CD14-positive monocyte (primary cell): Measurements from ENCODE around the gene CROCC. TPM values are rescaled to one million over a fixed set of nuclear protein-coding genes. Genes with fewer than 3 reads are reported as not detected.
"Not testable (repeated sequence)": the region's sequence is repeated elsewhere in the genome, so short reads cannot be mapped to it uniquely, and the experiment has no call there.

Experiments used
- DNase-seq, 3 donors: peaks; one replicate each; pipeline ENCODE4 v3.0.0-alpha.2; 2011 to 2022
- H2AFZ ChIP-seq: 2 replicates; pipeline ENCODE4 v1.6.0; 2012; ENCODE audit warnings: mild to moderate bottlenecking, low read depth, low read length, inconsistent platforms; ENCODE audit not compliant: insufficient read depth, poor library complexity, severe bottlenecking
- H3K27ac ChIP-seq, 2 donors: 1 replicate in 1 of 2; 2 replicates in 1 of 2; pipeline ENCODE4 v1.5.1; 2012 to 2013; ENCODE audit warnings: low read length in 2 of 2, control low read depth in 1 of 2, inconsistent platforms in 1 of 2, low read depth in 1 of 2, mild to moderate bottlenecking in 1 of 2
- H3K27me3 ChIP-seq, 2 donors: one replicate each; pipeline versions ENCODE4 v1.6.0 to v1.6.1; 2011 to 2013; ENCODE audit warnings: low read length in 2 of 2; ENCODE audit not compliant: control insufficient read depth in 2 of 2, insufficient read depth in 2 of 2
- H3K36me3 ChIP-seq, 2 donors: replicated peaks in 1 of 2; 1 replicate in 1 of 2; 2 replicates in 1 of 2; pipeline versions ENCODE4 v1.5.1 to v1.6.1; 2012 to 2013; ENCODE audit warnings: low read length in 2 of 2, control low read depth in 1 of 2, inconsistent platforms in 1 of 2, mild to moderate bottlenecking in 1 of 2; ENCODE audit not compliant: insufficient read depth in 2 of 2, control insufficient read depth in 1 of 2
- H3K4me1 ChIP-seq, 2 donors: 1 replicate in 1 of 2; 2 replicates in 1 of 2; pipeline versions ENCODE4 v1.5.1 to v1.6.1; 2012 to 2013; ENCODE audit warnings: low read length in 2 of 2, control low read depth in 1 of 2, inconsistent platforms in 1 of 2, mild to moderate bottlenecking in 1 of 2, moderate library complexity in 1 of 2; ENCODE audit not compliant: insufficient read depth in 2 of 2, control insufficient read depth in 1 of 2
- H3K4me2 ChIP-seq: replicated peaks from 2 replicates; pipeline ENCODE3; 2012; ENCODE audit warnings: low read length, moderate library complexity, mild to moderate bottlenecking; ENCODE audit not compliant: poor library complexity, severe bottlenecking; ENCODE audit errors: extremely low read depth
- H3K4me3 ChIP-seq, 3 experiments: fragments of 200-600 bp in 1 of 3; sonication (generic) in 1 of 3; replicated peaks in 1 of 3; 1 replicate in 2 of 3; 2 replicates in 1 of 3; pipeline ENCODE4 v1.5.1; 2011 to 2013; ENCODE audit warnings: low read length in 3 of 3, mild to moderate bottlenecking in 3 of 3, control low read depth in 2 of 3, low read depth in 2 of 3, inconsistent platforms in 1 of 3, moderate library complexity in 1 of 3
- H3K79me2 ChIP-seq: 2 replicates; pipeline ENCODE4 v1.6.0; 2012; ENCODE audit warnings: mild to moderate bottlenecking, control low read depth, inconsistent platforms, low read length, moderate library complexity; ENCODE audit not compliant: insufficient read depth
- H3K9ac ChIP-seq: 2 replicates; pipeline ENCODE4 v1.6.0; 2017; ENCODE audit warnings: low read length, mild to moderate bottlenecking; ENCODE audit not compliant: insufficient read depth, poor library complexity, severe bottlenecking
- H3K9me3 ChIP-seq, 2 donors: replicated peaks in 1 of 2; 1 replicate in 1 of 2; 2 replicates in 1 of 2; pipeline versions ENCODE4 v1.5.1 to v1.6.1; 2012 to 2013; ENCODE audit warnings: low read length in 2 of 2, control low read depth in 1 of 2; ENCODE audit not compliant: control insufficient read depth in 1 of 2, insufficient read depth in 1 of 2
- H4K20me1 ChIP-seq: 2 replicates; pipeline ENCODE4 v1.6.0; 2012; ENCODE audit warnings: mild to moderate bottlenecking, low read length, control low read depth, moderate library complexity; ENCODE audit not compliant: insufficient read depth
- H3K27ac Mint-ChIP-seq, 7 donors: one replicate each; pipeline ENCODE4 v1.8.0; 2020; ENCODE audit warnings: mild to moderate bottlenecking in 7 of 7, mixed read lengths in 7 of 7, moderate library complexity in 6 of 7, inconsistent platforms in 2 of 7
- H3K27me3 Mint-ChIP-seq, 3 donors: one replicate each; pipeline ENCODE4 v1.8.0; 2021 to 2022; ENCODE audit warnings: low read depth in 3 of 3, mild to moderate bottlenecking in 3 of 3, mixed read lengths in 3 of 3, moderate library complexity in 3 of 3, inconsistent platforms in 1 of 3
- H3K36me3 Mint-ChIP-seq, 2 donors: one replicate each; pipeline ENCODE4 v1.8.0; 2020; ENCODE audit warnings: mixed read lengths in 2 of 2, inconsistent platforms in 1 of 2, mild to moderate bottlenecking in 1 of 2
- H3K4me1 Mint-ChIP-seq: one replicate; pipeline ENCODE4 v1.8.0; 2020; ENCODE audit warnings: mild to moderate bottlenecking, mixed read lengths
- H3K4me3 Mint-ChIP-seq, 2 donors: one replicate each; pipeline ENCODE4 v1.8.0; 2020; ENCODE audit warnings: mild to moderate bottlenecking in 2 of 2, mixed read lengths in 2 of 2, moderate library complexity in 1 of 2
- H3K9me3 Mint-ChIP-seq, 7 donors: one replicate each; pipeline ENCODE4 v1.8.0; 2020 to 2022; ENCODE audit warnings: mixed read lengths in 7 of 7, mild to moderate bottlenecking in 6 of 7, moderate library complexity in 6 of 7, inconsistent platforms in 2 of 7
- CTCF ChIP-seq: fragments of 200-600 bp; IDR thresholded peaks from one replicate; pipeline ENCODE4 v1.8.0; 2022; ENCODE audit warnings: antibody characterized with exemption, mild to moderate bottlenecking
- WGBS: methylation state at CpG from one replicate; pipeline ENCODE4 v1.1.5; 2013; ENCODE audit warnings: missing lambda C conversion rate; ENCODE audit not compliant: insufficient coverage; 5-methylcytosine and 5-hydroxymethylcytosine counted together
- intact Hi-C, 2 donors: fragments of 100-400 bp; cut with micrococcal nuclease; formaldehyde crosslinking; loops; one replicate each; pipeline versions ENCODE4 v1.15.0 to v1.15.1; 2023
- polyA minus RNA-seq: library from RNA; depleted of rRNA, polyadenylated mRNA; stranded (reverse); fragments of >200 nt; gene quantifications from 2 replicates; pipeline ENCODE4 v1.2.3, GENCODE V29; 2012
- polyA plus RNA-seq, 3 donors: library from polyadenylated mRNA; depleted of rRNA in 1 of 3; unstranded in 2 of 3; stranded (reverse) in 1 of 3; fragments of 300-500 nt in 2 of 3; fragments of >200 nt in 1 of 3; fragmentation: Illumina TruSeq in 2 of 3; gene quantifications; 1 replicate in 2 of 3; 2 replicates in 1 of 3; pipeline ENCODE4 v1.2.3, GENCODE V29; 2012 to 2021
- total RNA-seq, 12 experiments: library from RNA in 1 of 12; stranded (reverse) in 1 of 12; fragments of 120-200 nt in 1 of 12; gene quantifications; one replicate each; pipeline ENCODE4 v1.2.4 and lab custom pipeline; 2013 to 2026; ENCODE audit warnings: mixed read lengths in 6 of 12, inconsistent platforms in 1 of 12

The CROCC gene, protein sequence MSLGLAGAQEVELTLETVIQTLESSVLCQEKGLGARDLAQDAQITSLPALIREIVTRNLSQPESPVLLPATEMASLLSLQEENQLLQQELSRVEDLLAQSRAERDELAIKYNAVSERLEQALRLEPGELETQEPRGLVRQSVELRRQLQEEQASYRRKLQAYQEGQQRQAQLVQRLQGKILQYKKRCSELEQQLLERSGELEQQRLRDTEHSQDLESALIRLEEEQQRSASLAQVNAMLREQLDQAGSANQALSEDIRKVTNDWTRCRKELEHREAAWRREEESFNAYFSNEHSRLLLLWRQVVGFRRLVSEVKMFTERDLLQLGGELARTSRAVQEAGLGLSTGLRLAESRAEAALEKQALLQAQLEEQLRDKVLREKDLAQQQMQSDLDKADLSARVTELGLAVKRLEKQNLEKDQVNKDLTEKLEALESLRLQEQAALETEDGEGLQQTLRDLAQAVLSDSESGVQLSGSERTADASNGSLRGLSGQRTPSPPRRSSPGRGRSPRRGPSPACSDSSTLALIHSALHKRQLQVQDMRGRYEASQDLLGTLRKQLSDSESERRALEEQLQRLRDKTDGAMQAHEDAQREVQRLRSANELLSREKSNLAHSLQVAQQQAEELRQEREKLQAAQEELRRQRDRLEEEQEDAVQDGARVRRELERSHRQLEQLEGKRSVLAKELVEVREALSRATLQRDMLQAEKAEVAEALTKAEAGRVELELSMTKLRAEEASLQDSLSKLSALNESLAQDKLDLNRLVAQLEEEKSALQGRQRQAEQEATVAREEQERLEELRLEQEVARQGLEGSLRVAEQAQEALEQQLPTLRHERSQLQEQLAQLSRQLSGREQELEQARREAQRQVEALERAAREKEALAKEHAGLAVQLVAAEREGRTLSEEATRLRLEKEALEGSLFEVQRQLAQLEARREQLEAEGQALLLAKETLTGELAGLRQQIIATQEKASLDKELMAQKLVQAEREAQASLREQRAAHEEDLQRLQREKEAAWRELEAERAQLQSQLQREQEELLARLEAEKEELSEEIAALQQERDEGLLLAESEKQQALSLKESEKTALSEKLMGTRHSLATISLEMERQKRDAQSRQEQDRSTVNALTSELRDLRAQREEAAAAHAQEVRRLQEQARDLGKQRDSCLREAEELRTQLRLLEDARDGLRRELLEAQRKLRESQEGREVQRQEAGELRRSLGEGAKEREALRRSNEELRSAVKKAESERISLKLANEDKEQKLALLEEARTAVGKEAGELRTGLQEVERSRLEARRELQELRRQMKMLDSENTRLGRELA (N-terminal part only)
- 14.6 TPM for total RNA-seq (2013)
- polyA plus RNA-seq (10 to 100 TPM in 1 of 3 donors, under 1 TPM in 2; 0.21 to 46.1 (median 0.69) TPM), polyA minus RNA-seq (19.7 and 21.5 TPM in 2 replicates), total RNA-seq (lab: John Stamatoyannopoulos, UW) (3.7 to 33.6 (median 16.8) reads per million in 11 experiments)

DNA sequence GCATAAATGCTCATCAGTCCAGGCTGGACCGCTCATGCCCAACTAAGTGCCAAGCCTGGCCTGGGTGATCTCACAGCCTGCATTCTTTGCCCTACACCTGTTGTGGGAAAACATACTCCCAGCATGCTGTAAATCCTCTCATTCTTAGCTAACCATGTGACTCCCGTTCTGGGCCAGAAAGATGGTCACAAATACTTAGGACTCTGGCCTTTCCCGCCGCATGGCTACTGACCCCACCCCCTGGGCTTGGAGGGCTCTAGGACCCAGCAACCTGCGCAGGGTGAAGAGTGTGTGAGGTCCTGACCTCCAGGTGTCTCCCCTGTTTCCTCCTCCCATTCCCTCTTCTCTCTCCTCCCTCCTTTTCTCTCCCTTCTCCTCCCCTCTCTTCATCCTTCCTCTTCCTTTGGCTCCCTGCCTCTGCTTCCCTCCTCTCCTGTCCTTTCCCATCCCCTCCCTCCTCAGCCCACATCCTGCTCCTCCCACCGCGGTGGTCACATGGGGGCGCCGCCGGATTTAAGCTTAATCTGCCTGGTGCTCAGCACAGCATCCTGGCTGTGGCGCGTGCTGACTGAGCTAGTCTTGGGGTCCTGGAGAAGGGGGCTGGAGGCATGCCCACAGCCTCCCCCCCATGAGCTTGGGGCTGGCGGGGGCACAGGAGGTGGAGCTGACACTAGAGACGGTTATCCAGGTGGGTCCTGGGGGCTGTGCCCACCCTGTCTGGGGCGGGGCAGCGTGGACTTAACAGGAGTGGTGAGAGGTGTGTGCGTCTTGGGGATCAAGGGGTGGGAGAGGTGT, at the start of gene CROCC:
CROCC (plus strand) TSS at position 541 of the 795 bp plus-strand sequence; CDS start at position 629, 88 bp downstream.
- no peak within 1 kb of the TSS for H3K4me3 Mint-ChIP-seq
- H3K27ac ChIP-seq = no peak within 1 kb of the TSS
- WGBS = 18% methylated on average over 17 of the region's 17 CpGs
- no peaks in the 10 kb centered on the region for H3K27me3 ChIP-seq
- H3K4me1 Mint-ChIP-seq = peaks cover 9% of the 10 kb centered on the region
- no peak within 1 kb of the TSS for H3K4me3 ChIP-seq
- H4K20me1 ChIP-seq = no peaks in the 10 kb centered on the region
- peak within 1 kb of the TSS; percentile 52 for H3K9ac ChIP-seq
- intact Hi-C loops = no loop called here
- H3K36me3 ChIP-seq = no peaks in the 10 kb centered on the region
- H3K9me3 ChIP-seq = no peaks in the 10 kb centered on the region
- H3K36me3 Mint-ChIP-seq = peaks cover 0 to 2% of the 10 kb centered on the region in 2 donors
- no peaks in the 10 kb centered on the region for H3K9me3 Mint-ChIP-seq
- H2AFZ ChIP-seq = no peak within 1 kb of the TSS
- no peaks in the 10 kb centered on the region for H3K79me2 ChIP-seq
- no peak for DNase-seq
- H3K4me2 ChIP-seq = no peak within 1 kb of the TSS
- peaks cover 6 to 16% (median 9%) of the 10 kb centered on the region in 3 donors for H3K27me3 Mint-ChIP-seq
- peak within 1 kb of the TSS in 1 of 7 donors; percentile 25 for H3K27ac Mint-ChIP-seq
- H3K4me1 ChIP-seq = peaks cover 4 to 6% of the 10 kb centered on the region in 2 donors
- TF ChIP-seq CTCF = no peak

GRCh38 chr1:16872152-16873075, 49.3 kb upstream of the CROCC start:
- H3K4me1 Mint-ChIP-seq = peaks cover 11% of the 10 kb centered on the region
- H4K20me1 ChIP-seq, H3K4me1 ChIP-seq, H3K9me3 ChIP-seq, intact Hi-C loops, H3K27ac ChIP-seq, H3K36me3 Mint-ChIP-seq, H3K9ac ChIP-seq, H3K4me3 ChIP-seq, H3K27ac Mint-ChIP-seq, H3K79me2 ChIP-seq, H3K4me2 ChIP-seq, H3K36me3 ChIP-seq, H2AFZ ChIP-seq: not testable (repeated sequence)
- peaks cover 2 to 16% (median 13%) of the 10 kb centered on the region in 7 donors for H3K9me3 Mint-ChIP-seq
- H3K27me3 Mint-ChIP-seq = peaks cover 45 to 51% (median 50%) of the 10 kb centered on the region in 3 donors
- WGBS = 57% methylated on average over 34 of the region's 66 CpGs
- peaks cover 16 to 35% of the 10 kb centered on the region in 2 donors for H3K27me3 ChIP-seq
- H3K4me3 Mint-ChIP-seq = peak overlapping the region; percentile 63 to 87
- peak in 1 of 3 donors; percentile 9 for DNase-seq
